ENCODE data around the gene UQCC2. TPM values are rescaled to one million over a fixed set of nuclear protein-coding genes. Genes with fewer than 3 reads are reported as not detected.

The UQCC2 gene
- total and polyA plus RNA-seq, 4 donors = 6.8 to 75.9 (median 22.4) TPM

- TF ChIP-seq YY1 (IDR thresholded peaks at IDR 0.05) (no peak), REST (IDR thresholded peaks at IDR 0.05) (no peak)
These were observed 37.9 kb upstream of the UQCC2 start (continued) for GRCh38 chr6:33749401-33749800.

- WGBS = 89% methylated on average over 4 of the region's 4 CpGs
- DNase-seq (ENCODE audit: low spot score) = no peak
- TF ChIP-seq HNF4A (conservative IDR thresholded peaks at IDR 0.05) (no peak), EGR1 (IDR thresholded peaks at IDR 0.05; ENCODE audit: low read depth in 2 of 2) (no peak), ZBTB33 (IDR thresholded peaks at IDR 0.05) (no peak), MAX (IDR thresholded peaks at IDR 0.05) (no peak), FOXA2 (IDR thresholded peaks at IDR 0.05) (no peak), NR2F2 (IDR thresholded peaks at IDR 0.05) (no peak)
- Histone ChIP-seq H3K9me3 (ENCODE audit: control insufficient read depth in 4 of 4, low read length in 3 of 4) (no peaks in the 10 kb centered on the region), H3K4me1 (ENCODE audit: control insufficient read depth in 4 of 4, insufficient read depth in 4 of 4, low read length in 3 of 4) (peaks cover 2 to 49% (median 31%) of the 10 kb centered on the region in 4 donors), H3K36me3 (ENCODE audit: control insufficient read depth in 4 of 4, insufficient read depth in 3 of 4, low read depth in 1 of 4, low read length in 3 of 4) (no peaks in the 10 kb centered on the region), H3K27ac (ENCODE audit: low read depth in 1 of 2, low read length in 2 of 2) (no peak overlapping the region), H3K9ac (ENCODE audit: low read depth in 1 of 2, low read length in 2 of 2) (no peak overlapping the region), H3K4me3 (ENCODE audit: low read depth in 1 of 3, low read length in 3 of 3) (no peak overlapping the region), H3K27me3 (ENCODE audit: control insufficient read depth in 4 of 4, insufficient read depth in 4 of 4, low read length in 3 of 4) (no peaks in the 10 kb centered on the region)
These were observed 37.3 kb upstream of the UQCC2 start for GRCh38 chr6:33748841-33749240.

GRCh38 chr6:33747823-33748222 lies 36.3 kb upstream of the UQCC2 start:
- H3K9ac ChIP-seq (ENCODE audit: low read depth in 1 of 2, low read length in 2 of 2) = no peak overlapping the region
- H3K4me3 ChIP-seq (ENCODE audit: low read depth in 1 of 3, low read length in 3 of 3) = no peak overlapping the region
- H3K9me3 ChIP-seq (ENCODE audit: control insufficient read depth in 4 of 4, low read length in 3 of 4) = no peaks in the 10 kb centered on the region
- DNase-seq (ENCODE audit: low spot score) = no peak
- peaks cover 2 to 52% (median 36%) of the 10 kb centered on the region in 4 donors for H3K4me1 ChIP-seq (ENCODE audit: control insufficient read depth in 4 of 4, insufficient read depth in 4 of 4, low read length in 3 of 4)
- H3K27ac ChIP-seq (ENCODE audit: low read depth in 1 of 2, low read length in 2 of 2) = no peak overlapping the region
- no peaks in the 10 kb centered on the region for H3K27me3 ChIP-seq (ENCODE audit: control insufficient read depth in 4 of 4, insufficient read depth in 4 of 4, low read length in 3 of 4)
- no peaks in the 10 kb centered on the region for H3K36me3 ChIP-seq (ENCODE audit: control insufficient read depth in 4 of 4, insufficient read depth in 3 of 4, low read depth in 1 of 4, low read length in 3 of 4)
- WGBS = 94% methylated on average over 5 of the region's 5 CpGs
- TF ChIP-seq FOXA2 (IDR thresholded peaks at IDR 0.05) (no peak), EGR1 (IDR thresholded peaks at IDR 0.05; ENCODE audit: low read depth in 2 of 2) (no peak), GABPA (IDR thresholded peaks at IDR 0.05 in 1 of 2, conservative IDR thresholded peaks at IDR 0.05 in 1 of 2) (no peak), CTCF (IDR thresholded peaks at IDR 0.05; ENCODE audit: low read depth, low read length, missing input control) (no peak), ZBTB33 (IDR thresholded peaks at IDR 0.05) (no peak), HNF4A (conservative IDR thresholded peaks at IDR 0.05) (no peak), REST (IDR thresholded peaks at IDR 0.05) (no peak), TAF1 (conservative IDR thresholded peaks at IDR 0.05) (no peak), RXRA (IDR thresholded peaks at IDR 0.05) (no peak), HNF4G (IDR thresholded peaks at IDR 0.05) (no peak), JUND (IDR thresholded peaks at IDR 0.05) (no peak), FOXA1 (IDR thresholded peaks at IDR 0.05) (no peak), NR2F2 (IDR thresholded peaks at IDR 0.05) (no peak), ATF3 (IDR thresholded peaks at IDR 0.05) (no peak), SP1 (IDR thresholded peaks at IDR 0.05) (no peak)

Data from liver (tissue), 9 donors.